K562 (cell line): Measurements from ENCODE around the gene LCMT2. TPM values are rescaled to one million over a fixed set of nuclear protein-coding genes. Genes with fewer than 3 reads are reported as not detected.

Source experiments
- BRD9 ChIP-seq: fragments of 450-650 bp; IDR thresholded peaks from 2 replicates; pipeline ENCODE4 v1.6.1; 2018; ENCODE audit warnings: low read depth; ENCODE audit not compliant: partially characterized antibody
- COPS2 ChIP-seq: fragments of 450-650 bp; conservative IDR thresholded peaks from 2 replicates; pipeline ENCODE4 v1.6.1; 2016; ENCODE audit warnings: mild to moderate bottlenecking, moderate library complexity
- FOSL1 ChIP-seq: fragments of 200-800 bp; sonication (Bioruptor generic); conservative IDR thresholded peaks from 2 replicates; pipeline ENCODE4 v1.6.1; 2016; ENCODE audit warnings: missing genetic modification characterization, missing compliant biosample characterization
- FOXA3 ChIP-seq, 2 experiments: fragments of 450-650 bp in 1 of 2; sonication (generic) in 1 of 2; formaldehyde crosslinking; IDR thresholded peaks in 1 of 2; conservative IDR thresholded peaks in 1 of 2; 2 replicates each; pipeline versions ENCODE4 v1.4.0 to v1.8.0; 2020 to 2022; ENCODE audit warnings: mild to moderate bottlenecking in 2 of 2, missing genetic modification reagents in 1 of 2
- HNRNPK ChIP-seq: fragments of 200-400 bp; formaldehyde crosslinking; IDR thresholded peaks from one replicate; pipeline ENCODE4 v1.6.1; 2018; ENCODE audit warnings: mild to moderate bottlenecking, low read depth, low read length; ENCODE audit not compliant: poor library complexity, severe bottlenecking
- JUNB ChIP-seq: fragments of 450-650 bp; formaldehyde crosslinking; conservative IDR thresholded peaks from 2 replicates; pipeline ENCODE4 v1.4.0; 2020; ENCODE audit warnings: mild to moderate bottlenecking
- KAT7 ChIP-seq: sonication (generic); formaldehyde crosslinking; IDR thresholded peaks from 2 replicates; pipeline ENCODE4 v1.8.0; 2022; ENCODE audit warnings: missing genetic modification reagents, mild to moderate bottlenecking, borderline replicate concordance
- KDM5B ChIP-seq: fragments of 200-600 bp; sonication (generic); IDR thresholded peaks from 2 replicates; pipeline ENCODE4 v1.6.1; 2012; ENCODE audit warnings: low read depth, mild to moderate bottlenecking, moderate library complexity, low read length, control low read depth, inconsistent platforms; ENCODE audit not compliant: insufficient replicate concordance
- NCOA4 ChIP-seq: fragments of 450-650 bp; IDR thresholded peaks from 2 replicates; pipeline ENCODE4 v1.6.1; 2018; ENCODE audit warnings: mild to moderate bottlenecking; ENCODE audit not compliant: partially characterized antibody
- NR2C1 ChIP-seq, 2 experiments: fragments of 450-650 bp; IDR thresholded peaks; 2 replicates each; pipeline ENCODE4 v1.6.1; 2017; ENCODE audit warnings: mild to moderate bottlenecking in 2 of 2, antibody characterized with exemption in 1 of 2, inconsistent platforms in 1 of 2, missing compliant biosample characterization in 1 of 2, missing genetic modification characterization in 1 of 2
- PREB ChIP-seq: sonication (generic); formaldehyde crosslinking; IDR thresholded peaks from 2 replicates; pipeline ENCODE4 v1.8.1; 2023; ENCODE audit warnings: mild to moderate bottlenecking, missing genetic modification reagents
- SIN3B ChIP-seq: fragments of 450-650 bp; IDR thresholded peaks from 2 replicates; pipeline ENCODE4 v1.6.1; 2017; ENCODE audit warnings: low read depth, mild to moderate bottlenecking, moderate library complexity
- SPI1 ChIP-seq: IDR thresholded peaks from 2 replicates; pipeline ENCODE4 v1.6.1; 2011; ENCODE audit warnings: low read depth, low read length, control low read depth, borderline replicate concordance
- ZBTB2 ChIP-seq: fragments of 450-650 bp; IDR thresholded peaks from 2 replicates; pipeline ENCODE4 v1.6.1; 2016; ENCODE audit warnings: antibody characterized with exemption
- ZBTB33 ChIP-seq: sonication (generic); formaldehyde crosslinking; IDR thresholded peaks from 2 replicates; pipeline ENCODE4 v1.8.1; 2023; ENCODE audit warnings: mild to moderate bottlenecking, missing genetic modification reagents
- ZFP1 ChIP-seq: fragments of 450-650 bp; formaldehyde crosslinking; IDR thresholded peaks from 2 replicates; pipeline ENCODE4 v1.4.0; 2020; ENCODE audit warnings: mild to moderate bottlenecking, mixed read lengths
- ZNF224 ChIP-seq: sonication (generic); formaldehyde crosslinking; IDR thresholded peaks from 2 replicates; pipeline ENCODE4 v1.8.0; 2022; ENCODE audit warnings: mild to moderate bottlenecking, missing genetic modification reagents
- ZNF431 ChIP-seq: sonication (generic); formaldehyde crosslinking; IDR thresholded peaks from 2 replicates; pipeline ENCODE4 v1.8.0; 2022; ENCODE audit warnings: mild to moderate bottlenecking, missing genetic modification reagents
- ZNF668 ChIP-seq: fragments of 250-450 bp; sonication (Bioruptor Pico); IDR thresholded peaks from 2 replicates; pipeline ENCODE4 v1.8.0; 2022; ENCODE audit warnings: mild to moderate bottlenecking, inconsistent platforms
- polyA plus RNA-seq, 8 experiments: library from polyadenylated mRNA; depleted of rRNA in 4 of 8; stranded (reverse) in 5 of 8; unstranded in 3 of 8; fragments of >200 nt; fragmentation: Nextera tagmentation in 2 of 8; fragmentation: Illumina TruSeq in 1 of 8; extraction: Ambion mirVana in 2 of 8; extraction: Trizol in 1 of 8; gene quantifications; 2 replicates each; pipeline versions ENCODE4 v1.2.1 to v1.2.3, GENCODE V29; 2011 to 2014; ENCODE audit warnings: inconsistent platforms in 1 of 8, missing spikeins in 1 of 8
- total RNA-seq, 7 experiments: library from RNA; depleted of rRNA in 6 of 7; stranded (reverse); fragments of >200 nt in 6 of 7; fragmentation: Illumina TruSeq in 2 of 7; extraction: Trizol in 2 of 7; gene quantifications; 2 replicates each; pipeline versions ENCODE4 v1.2.1 to v1.2.3, GENCODE V29; 2011 to 2021; ENCODE audit warnings: low replicate concordance in 1 of 7
- TF ChIP-seq, protein P1 (sequence below): IDR thresholded peaks from 2 replicates; pipeline ENCODE4 v1.6.1; 2011; ENCODE audit not compliant: insufficient read length; ENCODE audit errors: extremely low read depth

The LCMT2 gene
- total and polyA plus RNA-seq, 9 of the 15 experiments (the other 6 are each of a cell fraction or from before 2014, with no cell fraction given), result 2.5 to 22.3 (median 15.2) TPM

DNA sequence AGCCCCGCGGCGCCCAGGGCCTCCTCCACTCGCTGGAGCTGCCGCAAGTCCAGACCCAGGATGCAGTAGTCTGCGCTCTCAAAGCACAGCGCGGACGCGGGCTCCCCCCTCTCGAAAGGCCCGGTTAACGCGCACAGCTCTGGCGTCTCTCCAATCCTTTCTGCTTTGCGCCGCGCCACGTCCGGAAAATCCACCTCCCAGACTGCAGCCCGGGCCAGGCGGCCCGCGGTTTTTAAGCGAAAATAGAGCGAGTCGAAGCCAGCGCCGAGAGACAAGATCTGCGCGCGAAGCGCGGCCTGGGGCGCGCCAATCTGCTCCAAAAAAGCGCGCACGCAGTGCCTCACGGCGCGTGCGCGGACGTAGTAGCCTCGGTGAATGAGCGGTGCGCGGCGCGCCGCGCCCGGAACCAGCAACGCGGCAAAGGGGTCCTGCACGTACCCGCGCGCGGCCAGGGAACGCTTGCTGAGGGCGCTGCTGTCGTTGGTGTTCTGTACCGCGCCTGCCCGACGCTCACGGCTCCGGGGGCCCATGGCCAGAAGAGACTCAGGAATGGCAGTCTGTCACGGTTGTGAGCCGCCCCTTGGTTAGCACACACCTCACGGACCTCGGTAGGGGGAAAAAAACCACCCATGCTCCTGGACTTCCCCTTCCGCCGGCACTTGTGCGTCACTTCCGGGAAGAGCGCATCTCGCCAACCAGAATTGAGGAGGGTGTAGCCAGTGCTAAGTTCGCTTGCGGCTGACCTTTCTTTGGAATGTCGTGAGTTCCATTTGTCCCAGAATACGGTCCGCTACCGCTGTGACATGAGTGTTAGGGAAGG is at the start of gene LCMT2 (continued):
- TF ChIP-seq HNRNPK, result no peak
- TF ChIP-seq ZBTB2, result peak; percentile 72
- TF ChIP-seq SPI1, result peak; percentile 94
- TF ChIP-seq KAT7 (CRISPR knock-in tag), result no peak
- TF ChIP-seq ZBTB33 (CRISPR knock-in tag), result no peak
- no peak for TF ChIP-seq JUNB (CRISPR knock-in tag)
- peak; percentile 84; the same call in 1 of the 2 replicates for TF ChIP-seq PREB (CRISPR knock-in tag)
- peak; percentile 46 for TF ChIP-seq FOSL1 (tag)
- TF ChIP-seq FOXA3 (CRISPR knock-in tag; conservative IDR thresholded peaks at IDR 0.05 in 1 of 2, IDR thresholded peaks at IDR 0.05 in 1 of 2), result no peak; a peak in 1 of 4 replicates
- no peak for TF ChIP-seq ZNF224 (CRISPR knock-in tag)
- peak; percentile 78 for TF ChIP-seq NR2C1 (IDR thresholded peaks at IDR 0.05)
- TF ChIP-seq NR2C1 (tag; IDR thresholded peaks at IDR 0.05), result peak; percentile 76
- no peak for TF ChIP-seq ZFP1
- no peak for TF ChIP-seq BRD9
- TF ChIP-seq NCOA4, result no peak
- TF ChIP-seq SIN3B, result peak; percentile 86; the same call in 1 of the 2 replicates
- TF ChIP-seq COPS2, result no peak
- peak; percentile 85 for TF ChIP-seq KDM5B
- peak; percentile 10; the same call in 1 of the 2 replicates for TF ChIP-seq ZNF431 (CRISPR knock-in tag)
- no peak for TF ChIP-seq ZNF668 (CRISPR knock-in tag)
- TF ChIP-seq, protein P1, sequence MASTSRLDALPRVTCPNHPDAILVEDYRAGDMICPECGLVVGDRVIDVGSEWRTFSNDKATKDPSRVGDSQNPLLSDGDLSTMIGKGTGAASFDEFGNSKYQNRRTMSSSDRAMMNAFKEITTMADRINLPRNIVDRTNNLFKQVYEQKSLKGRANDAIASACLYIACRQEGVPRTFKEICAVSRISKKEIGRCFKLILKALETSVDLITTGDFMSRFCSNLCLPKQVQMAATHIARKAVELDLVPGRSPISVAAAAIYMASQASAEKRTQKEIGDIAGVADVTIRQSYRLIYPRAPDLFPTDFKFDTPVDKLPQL, result peak; percentile 59
